Measurements from ENCODE around the gene ERMN.
A peak's percentile ranks its signal among the peaks of the same experiment; 100 is the strongest.

DNA sequence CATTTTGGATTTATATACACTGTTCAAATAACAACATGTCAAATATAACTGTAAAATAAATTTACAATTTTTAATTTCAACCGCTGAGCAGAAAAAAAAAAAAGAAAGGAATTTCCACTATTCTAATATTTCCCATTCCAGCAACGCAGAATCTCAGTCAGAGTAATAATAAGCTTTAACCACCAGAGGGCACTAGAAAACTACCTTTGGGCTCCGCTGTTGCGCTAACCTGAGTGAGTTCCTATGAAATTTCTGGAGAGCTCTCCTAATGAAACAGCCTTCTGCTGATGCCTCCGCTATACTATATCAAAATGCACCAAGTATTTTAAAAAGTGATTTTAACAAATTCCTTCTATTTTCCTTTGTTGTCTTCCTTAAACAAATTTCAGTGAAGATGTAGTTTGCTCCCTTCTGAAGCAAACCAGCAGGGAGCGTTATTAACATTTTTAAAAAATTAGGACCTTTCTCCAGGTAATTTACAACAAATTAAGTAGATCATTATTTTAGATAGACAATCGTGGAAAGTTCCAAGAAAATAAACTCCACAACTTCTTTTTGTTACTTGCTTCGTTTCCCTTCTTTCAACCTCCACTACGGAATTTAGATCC lies 23.0 kb downstream of the ERMN start:
- TF ChIP-seq CTCF (IDR thresholded peaks at IDR 0.05; ENCODE audit: poor library complexity) (peak; percentile 92), EZH2phosphoT487 (IDR thresholded peaks at IDR 0.05; ENCODE audit: low read depth, severe bottlenecking, unreplicated experiment) (no peak), EZH2 (IDR thresholded peaks at IDR 0.05; ENCODE audit: borderline replicate concordance) (no peak)
